ENCODE data around the gene EFNA2. TPM values are rescaled to one million over a fixed set of nuclear protein-coding genes. Genes with fewer than 3 reads are reported as not detected.

The EFNA2 gene
- polyA plus RNA-seq, 1 experiment = not detected

DNA sequence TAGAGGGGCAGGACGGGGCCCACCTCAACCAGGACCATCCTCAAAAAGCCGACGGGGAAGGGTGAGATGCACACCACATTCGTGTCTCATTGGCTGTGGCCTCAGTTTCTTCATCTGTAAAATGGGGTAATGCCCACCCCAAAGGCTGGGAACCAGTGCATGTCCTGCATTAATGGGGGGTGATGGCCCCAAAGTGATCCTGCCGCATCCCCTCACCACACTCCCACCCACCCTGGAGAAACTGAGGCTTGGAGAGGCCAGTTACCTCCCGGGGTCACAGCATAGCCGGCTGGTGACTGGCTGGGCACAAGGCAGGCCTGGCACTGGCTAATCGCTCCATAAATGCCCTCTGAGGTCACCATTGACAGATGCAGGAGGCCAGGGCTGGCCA, 37.9 kb upstream of the EFNA2 start:
- no peak for DNase-seq (ENCODE audit: low read depth, low spot score)
- no peaks in the 10 kb centered on the region; the same call in 1 of the 2 replicates for H3K9me3 ChIP-seq (ENCODE audit: control insufficient read depth, insufficient read depth, low read length)
- peak overlapping the region; percentile 75 for H3K27ac ChIP-seq (ENCODE audit: low read depth, low read length)
- TF ChIP-seq, protein P1, sequence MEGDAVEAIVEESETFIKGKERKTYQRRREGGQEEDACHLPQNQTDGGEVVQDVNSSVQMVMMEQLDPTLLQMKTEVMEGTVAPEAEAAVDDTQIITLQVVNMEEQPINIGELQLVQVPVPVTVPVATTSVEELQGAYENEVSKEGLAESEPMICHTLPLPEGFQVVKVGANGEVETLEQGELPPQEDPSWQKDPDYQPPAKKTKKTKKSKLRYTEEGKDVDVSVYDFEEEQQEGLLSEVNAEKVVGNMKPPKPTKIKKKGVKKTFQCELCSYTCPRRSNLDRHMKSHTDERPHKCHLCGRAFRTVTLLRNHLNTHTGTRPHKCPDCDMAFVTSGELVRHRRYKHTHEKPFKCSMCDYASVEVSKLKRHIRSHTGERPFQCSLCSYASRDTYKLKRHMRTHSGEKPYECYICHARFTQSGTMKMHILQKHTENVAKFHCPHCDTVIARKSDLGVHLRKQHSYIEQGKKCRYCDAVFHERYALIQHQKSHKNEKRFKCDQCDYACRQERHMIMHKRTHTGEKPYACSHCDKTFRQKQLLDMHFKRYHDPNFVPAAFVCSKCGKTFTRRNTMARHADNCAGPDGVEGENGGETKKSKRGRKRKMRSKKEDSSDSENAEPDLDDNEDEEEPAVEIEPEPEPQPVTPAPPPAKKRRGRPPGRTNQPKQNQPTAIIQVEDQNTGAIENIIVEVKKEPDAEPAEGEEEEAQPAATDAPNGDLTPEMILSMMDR (IDR thresholded peaks at IDR 0.05; ENCODE audit: low read depth, low read length) = no peak
- ChIA-PET POLR2A (no interaction called here), CTCF (no interaction called here)
- no peaks in the 10 kb centered on the region for H3K27me3 ChIP-seq (ENCODE audit: control insufficient read depth, insufficient read depth, low read length)
- peak overlapping the region; percentile 59; the same call in 1 of the 2 replicates for H3K4me3 ChIP-seq (ENCODE audit: low read depth, low read length)

DNA sequence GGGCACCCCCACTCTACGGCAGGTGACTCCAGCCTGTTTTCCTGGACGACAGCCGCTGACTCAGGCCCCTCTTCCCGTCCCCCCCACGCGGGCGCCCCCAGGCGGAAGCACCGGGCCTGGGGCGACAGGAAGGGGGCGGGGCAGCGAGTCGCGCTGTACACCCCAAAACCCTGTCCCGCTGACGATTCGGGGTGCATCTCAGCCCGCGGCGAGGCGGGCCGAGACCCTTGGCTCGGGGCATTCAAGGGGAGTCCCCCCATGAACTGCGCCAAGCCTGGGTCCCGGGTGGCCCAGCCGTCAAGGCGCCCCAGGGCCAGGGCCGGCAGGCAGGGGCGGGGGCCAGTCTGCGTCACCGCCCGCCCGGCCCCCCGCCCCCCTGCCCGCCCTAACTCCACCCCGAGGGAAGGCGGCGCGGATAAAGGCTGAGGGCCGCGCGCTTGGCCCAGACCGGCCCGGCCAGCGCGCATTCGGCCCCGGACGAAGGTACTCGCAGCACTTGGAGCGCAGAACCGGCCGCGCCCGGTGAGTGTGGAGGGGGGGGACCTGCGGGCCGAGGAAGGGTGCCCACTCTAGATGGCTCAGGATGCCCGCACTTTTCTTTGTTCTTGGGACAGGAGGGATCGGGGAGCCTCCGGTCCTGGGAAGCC, 37.4 kb upstream of the EFNA2 start, which contains the start of gene MIDN:
TSS of gene MIDN (plus strand) at position 445 of the 647 bp plus-strand sequence. CDS start 1,714 bp downstream, outside the sequence.
- H3K9me3 ChIP-seq (ENCODE audit: control insufficient read depth, insufficient read depth, low read length) = no peaks in the 10 kb centered on the region; the same call in 1 of the 2 replicates
- H3K4me3 ChIP-seq (ENCODE audit: low read depth, low read length) = peak within 1 kb of the TSS; percentile 77
- H3K27me3 ChIP-seq (ENCODE audit: control insufficient read depth, insufficient read depth, low read length) = no peaks in the 10 kb centered on the region
- TF ChIP-seq, protein P1 (IDR thresholded peaks at IDR 0.05; ENCODE audit: low read depth, low read length) = peak; percentile 45
- POLR2A ChIA-PET = interaction anchor here (1.0 kb wide), 7 partner anchors 9 to 145 kb away, joined by 3 to 28 read pairs (median 4); partner anchors contain the start of genes CIRBP and FAM174C
- peak within 1 kb of the TSS; percentile 90 for H3K27ac ChIP-seq (ENCODE audit: low read depth, low read length)
- DNase-seq (ENCODE audit: low read depth, low spot score) = no peak
- CTCF ChIA-PET = no interaction called here

- peak overlapping the region; percentile 90 for H3K27ac ChIP-seq (ENCODE audit: low read depth, low read length)
- TF ChIP-seq, protein P1 (IDR thresholded peaks at IDR 0.05; ENCODE audit: low read depth, low read length) = peak; percentile 55
- ChIA-PET CTCF (no interaction called here), POLR2A (interaction anchor here (0.5 to 1.0 kb wide), 9 partner anchors 9 to 220 kb away, joined by 3 to 28 read pairs (median 3); partner anchors contain the start of genes CIRBP and FAM174C)
- no peak for DNase-seq (ENCODE audit: low read depth, low spot score)
- no peaks in the 10 kb centered on the region for H3K27me3 ChIP-seq (ENCODE audit: control insufficient read depth, insufficient read depth, low read length)
- H3K9me3 ChIP-seq (ENCODE audit: control insufficient read depth, insufficient read depth, low read length) = no peaks in the 10 kb centered on the region; the same call in 1 of the 2 replicates
- peak overlapping the region; percentile 77 for H3K4me3 ChIP-seq (ENCODE audit: low read depth, low read length)
Measured at GRCh38 chr19:1248786-1249297, 36.8 kb upstream of the EFNA2 start.

DNA sequence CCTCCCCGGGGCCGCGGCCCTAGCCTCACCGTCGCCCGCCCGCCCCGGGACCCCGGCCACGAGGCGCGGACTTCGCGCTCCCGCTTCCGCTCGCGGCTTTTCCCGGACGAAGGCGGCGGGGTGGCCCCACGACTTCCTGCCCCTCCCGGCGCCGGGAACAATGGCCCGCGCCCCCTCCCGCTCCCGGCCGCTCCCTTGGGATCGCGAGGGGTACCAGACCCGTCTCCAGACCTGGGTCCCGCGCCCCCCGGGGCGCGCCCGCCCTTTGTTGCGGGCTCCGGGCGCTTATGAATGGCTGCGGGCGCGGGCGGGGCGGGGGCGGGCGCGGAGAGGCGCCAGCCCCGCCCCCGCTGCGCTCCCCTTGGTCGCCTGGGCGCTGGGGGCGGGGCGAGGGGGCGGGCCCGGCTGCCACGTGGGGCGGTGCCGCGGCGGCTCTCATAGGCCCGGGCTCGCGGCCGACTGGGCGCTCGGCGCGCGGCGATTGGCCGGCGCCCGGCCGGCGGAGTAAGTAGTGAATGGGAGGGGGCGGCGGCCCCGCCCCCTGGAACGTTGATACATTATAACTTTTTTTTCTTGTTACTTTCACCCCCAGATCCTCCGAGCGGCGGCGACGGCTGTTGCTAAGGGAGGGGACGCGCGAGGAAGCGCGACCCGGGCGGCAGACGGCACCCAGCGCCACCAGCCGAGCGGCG, 36.2 kb upstream of the EFNA2 start:
- TF ChIP-seq, protein P1 (IDR thresholded peaks at IDR 0.05; ENCODE audit: low read depth, low read length) = no peak
- peak overlapping the region; percentile 86 for H3K4me3 ChIP-seq (ENCODE audit: low read depth, low read length)
- CTCF ChIA-PET = no interaction called here
- peak; percentile 89 for DNase-seq (ENCODE audit: low read depth, low spot score)
- no peaks in the 10 kb centered on the region; the same call in 1 of the 2 replicates for H3K9me3 ChIP-seq (ENCODE audit: control insufficient read depth, insufficient read depth, low read length)
- POLR2A ChIA-PET = interaction anchor here (0.5 to 1.0 kb wide), 10 partner anchors 8 to 221 kb away, joined by 3 to 28 read pairs (median 4); partner anchors contain the start of genes CIRBP and FAM174C
- no peaks in the 10 kb centered on the region for H3K27me3 ChIP-seq (ENCODE audit: control insufficient read depth, insufficient read depth, low read length)
- peak overlapping the region; percentile 78 for H3K27ac ChIP-seq (ENCODE audit: low read depth, low read length)
